Osteocyte (in vitro differentiated cells): Measurements from ENCODE around the gene FAM32A. TPM values are rescaled to one million over a fixed set of nuclear protein-coding genes. Genes with fewer than 3 reads are reported as not detected.
A peak's percentile ranks its signal among the peaks of the same experiment; 100 is the strongest.

Source experiments
- DNase-seq: peaks from one replicate; pipeline ENCODE4 v3.0.0; 2021; ENCODE audit warnings: mixed read lengths; ENCODE audit not compliant: unreplicated experiment; ENCODE audit errors: extremely low spot score
- H3K27ac Mint-ChIP-seq: one replicate; pipeline ENCODE4 v1.8.0; 2021; ENCODE audit warnings: mild to moderate bottlenecking, mixed read lengths; ENCODE audit not compliant: unreplicated experiment
- H3K27me3 Mint-ChIP-seq: one replicate; pipeline ENCODE4 v1.8.0; 2021; ENCODE audit warnings: mixed read lengths; ENCODE audit not compliant: unreplicated experiment
- H3K36me3 Mint-ChIP-seq: one replicate; pipeline ENCODE4 v1.8.0; 2021; ENCODE audit warnings: mixed read lengths; ENCODE audit not compliant: unreplicated experiment
- H3K4me1 Mint-ChIP-seq: one replicate; pipeline ENCODE4 v1.8.0; 2021; ENCODE audit warnings: mixed read lengths; ENCODE audit not compliant: unreplicated experiment
- H3K4me3 Mint-ChIP-seq: one replicate; pipeline ENCODE4 v1.8.0; 2021; ENCODE audit warnings: mild to moderate bottlenecking, moderate library complexity, mixed read lengths; ENCODE audit not compliant: unreplicated experiment
- H3K9me3 Mint-ChIP-seq: one replicate; pipeline ENCODE4 v1.8.0; 2021; ENCODE audit warnings: mixed read lengths; ENCODE audit not compliant: unreplicated experiment
- CTCF ChIP-seq: fragments of 200-600 bp; sonication (generic); IDR thresholded peaks from 2 replicates; pipeline ENCODE4 v1.5.0; 2021; ENCODE audit warnings: antibody characterized with exemption, mild to moderate bottlenecking, moderate library complexity
- total RNA-seq: library from RNA; stranded (reverse); gene quantifications from 2 replicates; pipeline ENCODE4 v1.2.1, GENCODE V29; 2021

Gene FAM32A
- total RNA-seq, 1 donor from 2014 or later: 78.8 TPM

GRCh38 chr19:16197622-16198369 lies 12.6 kb downstream of the FAM32A start, which contains the start of gene AP1M1:
AP1M1 (plus strand) TSS chr19:16197911; CDS start chr19:16198027, 116 bp downstream.
- peak within 1 kb of the TSS; percentile 95 for H3K27ac Mint-ChIP-seq
- H3K4me1 Mint-ChIP-seq: peaks cover 25% of the 10 kb centered on the region
- TF ChIP-seq CTCF: no peak
- peaks cover 12% of the 10 kb centered on the region for H3K36me3 Mint-ChIP-seq
- no peaks in the 10 kb centered on the region for H3K27me3 Mint-ChIP-seq
- H3K9me3 Mint-ChIP-seq: no peaks in the 10 kb centered on the region
- H3K4me3 Mint-ChIP-seq: peak within 1 kb of the TSS; percentile 89
- DNase-seq: peak; percentile 99

- Mint-ChIP-seq H3K27ac (peak overlapping the region; percentile 44), H3K27me3 (no peaks in the 10 kb centered on the region), H3K4me1 (peaks cover 25% of the 10 kb centered on the region), H3K36me3 (peaks cover 12% of the 10 kb centered on the region), H3K9me3 (no peaks in the 10 kb centered on the region), H3K4me3 (peak overlapping the region; percentile 89)
- TF ChIP-seq CTCF: no peak
- no peak for DNase-seq
Observed at GRCh38 chr19:16198370-16198651, 13.1 kb downstream of the FAM32A start.

GRCh38 chr19:16199275-16199932 lies 14.2 kb downstream of the FAM32A start:
- H3K36me3 Mint-ChIP-seq: peaks cover 15% of the 10 kb centered on the region
- TF ChIP-seq CTCF: no peak

GRCh38 chr19:16200038-16201010 lies 15.1 kb downstream of the FAM32A start:
- no peaks in the 10 kb centered on the region for H3K27me3 Mint-ChIP-seq
- no peak for TF ChIP-seq CTCF
- DNase-seq: no peak
- H3K9me3 Mint-ChIP-seq: no peaks in the 10 kb centered on the region
- peaks cover 25% of the 10 kb centered on the region for H3K4me1 Mint-ChIP-seq
- peaks cover 15% of the 10 kb centered on the region for H3K36me3 Mint-ChIP-seq
- peak overlapping the region; percentile 23 for H3K27ac Mint-ChIP-seq
- H3K4me3 Mint-ChIP-seq: no peak overlapping the region

More at GRCh38 chr19:16199275-16199932, 14.2 kb downstream of the FAM32A start:
- peak overlapping the region; percentile 89 for H3K4me3 Mint-ChIP-seq
- H3K4me1 Mint-ChIP-seq: peaks cover 25% of the 10 kb centered on the region
- H3K27ac Mint-ChIP-seq: no peak overlapping the region
- no peaks in the 10 kb centered on the region for H3K27me3 Mint-ChIP-seq
- DNase-seq: no peak
- H3K9me3 Mint-ChIP-seq: no peaks in the 10 kb centered on the region
